PFSK-1 (cell line): Measurements from ENCODE around the gene CELF4.

Source experiments
- FOXP2 ChIP-seq: optimal IDR thresholded peaks from 2 replicates; pipeline ENCODE3; 2011; ENCODE audit warnings: borderline replicate concordance, control low read depth, inconsistent platforms; ENCODE audit not compliant: insufficient read depth; ENCODE audit errors: extremely low read length, extremely low read depth
- POLR2AphosphoS5 ChIP-seq: IDR thresholded peaks from 2 replicates; pipeline ENCODE4 v1.6.1; 2012; ENCODE audit warnings: low read depth, mild to moderate bottlenecking, control low read depth, low read length, moderate library complexity
- SIN3A ChIP-seq: IDR thresholded peaks from 2 replicates; pipeline ENCODE4 v1.6.1; 2012; ENCODE audit warnings: mild to moderate bottlenecking, low read length, moderate library complexity, borderline replicate concordance; ENCODE audit not compliant: insufficient read depth
- TAF1 ChIP-seq: IDR thresholded peaks from 2 replicates; pipeline ENCODE4 v1.6.1; 2012; ENCODE audit warnings: low read length, control low read depth, borderline replicate concordance; ENCODE audit not compliant: insufficient read depth
- TF ChIP-seq, protein P1 (sequence below), 2 experiments: IDR thresholded peaks; 2 replicates each; pipeline versions ENCODE4 v1.6.1 to v1.8.0; 2011 to 2012; ENCODE audit warnings: low read depth in 2 of 2, low read length in 2 of 2, control low read depth in 1 of 2, inconsistent platforms in 1 of 2, mild to moderate bottlenecking in 1 of 2, moderate library complexity in 1 of 2; ENCODE audit not compliant: insufficient read depth in 1 of 2

Gene CELF4

DNA sequence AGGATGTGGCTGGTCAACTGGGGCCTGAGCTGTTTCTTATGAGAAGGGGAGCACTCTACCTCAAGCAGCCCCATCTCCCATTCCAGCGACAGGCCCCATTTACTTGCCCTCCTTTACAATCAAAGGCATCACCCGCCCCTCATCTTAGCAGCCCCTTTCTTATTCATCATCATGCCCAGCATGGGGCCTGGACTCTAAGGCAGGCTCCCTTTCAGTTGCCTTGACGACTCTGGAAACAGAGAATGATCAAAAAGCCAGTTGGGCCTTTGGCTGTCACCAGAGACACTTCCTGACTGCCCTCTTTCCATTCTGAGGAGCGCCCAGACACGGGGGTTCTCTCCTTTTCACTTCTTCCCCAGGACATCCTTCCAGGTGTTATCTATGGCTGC, 11.2 kb downstream of the CELF4 start:
- TF ChIP-seq, protein P1, sequence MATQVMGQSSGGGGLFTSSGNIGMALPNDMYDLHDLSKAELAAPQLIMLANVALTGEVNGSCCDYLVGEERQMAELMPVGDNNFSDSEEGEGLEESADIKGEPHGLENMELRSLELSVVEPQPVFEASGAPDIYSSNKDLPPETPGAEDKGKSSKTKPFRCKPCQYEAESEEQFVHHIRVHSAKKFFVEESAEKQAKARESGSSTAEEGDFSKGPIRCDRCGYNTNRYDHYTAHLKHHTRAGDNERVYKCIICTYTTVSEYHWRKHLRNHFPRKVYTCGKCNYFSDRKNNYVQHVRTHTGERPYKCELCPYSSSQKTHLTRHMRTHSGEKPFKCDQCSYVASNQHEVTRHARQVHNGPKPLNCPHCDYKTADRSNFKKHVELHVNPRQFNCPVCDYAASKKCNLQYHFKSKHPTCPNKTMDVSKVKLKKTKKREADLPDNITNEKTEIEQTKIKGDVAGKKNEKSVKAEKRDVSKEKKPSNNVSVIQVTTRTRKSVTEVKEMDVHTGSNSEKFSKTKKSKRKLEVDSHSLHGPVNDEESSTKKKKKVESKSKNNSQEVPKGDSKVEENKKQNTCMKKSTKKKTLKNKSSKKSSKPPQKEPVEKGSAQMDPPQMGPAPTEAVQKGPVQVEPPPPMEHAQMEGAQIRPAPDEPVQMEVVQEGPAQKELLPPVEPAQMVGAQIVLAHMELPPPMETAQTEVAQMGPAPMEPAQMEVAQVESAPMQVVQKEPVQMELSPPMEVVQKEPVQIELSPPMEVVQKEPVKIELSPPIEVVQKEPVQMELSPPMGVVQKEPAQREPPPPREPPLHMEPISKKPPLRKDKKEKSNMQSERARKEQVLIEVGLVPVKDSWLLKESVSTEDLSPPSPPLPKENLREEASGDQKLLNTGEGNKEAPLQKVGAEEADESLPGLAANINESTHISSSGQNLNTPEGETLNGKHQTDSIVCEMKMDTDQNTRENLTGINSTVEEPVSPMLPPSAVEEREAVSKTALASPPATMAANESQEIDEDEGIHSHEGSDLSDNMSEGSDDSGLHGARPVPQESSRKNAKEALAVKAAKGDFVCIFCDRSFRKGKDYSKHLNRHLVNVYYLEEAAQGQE (IDR thresholded peaks at IDR 0.05; ENCODE audit: insufficient read depth in 1 of 2, low read depth in 2 of 2, low read length in 2 of 2) = no peak
- TF ChIP-seq SIN3A (no peak), POLR2AphosphoS5 (no peak), FOXP2 (no peak), TAF1 (no peak)

DNA sequence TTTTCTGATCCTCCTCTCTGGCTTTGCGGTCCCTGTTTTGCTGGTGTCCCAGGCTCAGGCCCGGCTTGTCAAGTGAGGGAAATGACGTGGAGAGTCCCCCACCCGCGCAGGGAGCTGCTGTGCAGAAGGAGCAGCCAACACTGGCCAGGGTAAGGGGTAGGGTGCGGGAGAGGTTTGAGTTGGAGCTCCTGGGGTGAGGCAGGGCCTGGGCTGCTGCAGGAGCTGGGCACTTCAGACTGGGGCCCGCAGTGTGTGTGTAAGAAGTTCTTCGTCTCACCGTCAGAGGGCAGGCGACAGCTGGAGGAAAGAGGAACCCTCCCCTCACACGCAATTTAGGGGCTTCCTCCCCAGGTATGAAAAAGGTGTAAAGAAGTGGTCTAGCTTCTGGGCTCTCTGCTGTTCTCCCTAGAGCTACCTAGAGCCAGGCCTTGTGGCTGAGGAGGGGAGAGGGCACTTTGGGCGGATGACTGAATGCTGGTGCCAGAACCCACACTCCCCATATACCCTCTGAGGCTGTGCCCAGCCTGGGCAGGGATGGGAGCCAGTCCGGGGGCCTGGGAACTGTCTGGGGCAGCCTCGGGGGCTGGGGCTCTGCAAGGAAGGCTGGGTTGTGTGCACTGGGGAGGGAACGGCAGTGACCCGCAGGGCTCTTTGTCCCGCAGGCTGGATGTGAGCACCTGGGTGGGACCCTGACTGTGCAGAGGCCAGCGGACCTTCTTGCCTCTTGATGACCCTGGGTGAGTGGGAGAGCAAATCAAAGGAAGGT, 11.8 kb downstream of the CELF4 start:
- TF ChIP-seq POLR2AphosphoS5 = no peak

DNA sequence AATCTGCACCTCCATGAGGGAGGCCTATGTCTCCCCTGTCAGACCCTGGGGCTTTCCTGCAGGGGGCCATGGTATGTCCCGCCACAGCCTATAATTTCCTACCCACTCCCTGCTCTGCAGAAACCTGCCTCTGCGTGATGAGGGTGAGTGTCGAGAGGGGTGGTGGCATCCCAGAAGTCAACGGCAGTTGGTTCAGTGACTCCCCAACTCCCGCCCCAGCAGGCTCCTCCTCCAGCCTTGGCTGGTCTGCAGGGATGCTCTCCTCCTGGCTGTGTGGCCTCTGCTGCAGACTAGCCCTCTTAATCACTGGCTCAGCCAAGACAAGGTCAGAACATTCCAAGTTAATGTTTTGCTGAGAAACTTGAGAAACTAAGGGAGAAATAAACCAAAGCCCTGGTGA, 13.3 kb downstream of the CELF4 start:
- no peak for TF ChIP-seq TAF1
- no peak for TF ChIP-seq SIN3A
- no peak for TF ChIP-seq FOXP2

DNA sequence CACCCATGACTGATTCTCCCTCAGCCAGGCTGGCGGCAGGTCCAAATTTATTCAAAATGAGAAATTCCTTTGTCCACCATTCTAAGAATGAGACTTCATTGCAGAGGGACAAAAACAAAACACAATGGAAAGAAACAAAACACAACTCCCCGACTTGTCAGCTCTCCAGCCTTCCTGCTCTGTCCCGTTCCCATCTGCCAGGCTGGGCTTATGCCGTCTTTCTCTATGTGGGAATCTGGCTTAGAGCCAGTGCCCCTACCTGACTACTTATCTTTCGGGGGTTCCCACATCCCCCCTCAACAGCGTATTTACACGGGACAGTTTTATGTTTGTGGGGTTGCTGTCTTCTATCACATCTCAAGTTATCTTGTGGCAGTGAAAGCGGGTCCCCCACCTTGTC, 13.8 kb downstream of the CELF4 start:
- TF ChIP-seq TAF1 (no peak), FOXP2 (no peak), POLR2AphosphoS5 (no peak), SIN3A (no peak)
- TF ChIP-seq, protein P1 (IDR thresholded peaks at IDR 0.05; ENCODE audit: insufficient read depth in 1 of 2, low read depth in 2 of 2, low read length in 2 of 2) = no peak

DNA sequence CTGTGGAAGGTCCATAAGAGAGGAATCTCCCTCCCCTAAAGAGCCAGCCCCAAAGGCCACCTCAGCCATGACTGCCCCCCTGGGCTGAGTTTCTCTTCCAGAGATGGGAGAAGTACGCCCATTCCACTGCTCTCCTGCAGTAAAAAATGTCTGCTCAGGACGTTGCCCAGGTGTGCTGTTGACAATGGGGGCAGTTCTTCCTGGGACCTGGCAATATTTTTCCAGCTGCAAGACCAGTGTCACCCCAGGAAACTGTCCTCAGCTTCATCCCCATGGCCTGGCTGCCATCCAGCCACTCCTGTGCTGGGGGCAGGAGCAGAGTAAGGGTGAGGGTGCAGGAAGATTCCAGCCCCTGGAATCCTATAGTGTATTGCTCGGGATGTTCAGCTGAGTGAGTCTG, 14.3 kb downstream of the CELF4 start:
- TF ChIP-seq SIN3A = no peak
- no peak for TF ChIP-seq POLR2AphosphoS5
- no peak for TF ChIP-seq FOXP2
- TF ChIP-seq, protein P1 (IDR thresholded peaks at IDR 0.05; ENCODE audit: insufficient read depth in 1 of 2, low read depth in 2 of 2, low read length in 2 of 2) = no peak
- TF ChIP-seq TAF1 = no peak

DNA sequence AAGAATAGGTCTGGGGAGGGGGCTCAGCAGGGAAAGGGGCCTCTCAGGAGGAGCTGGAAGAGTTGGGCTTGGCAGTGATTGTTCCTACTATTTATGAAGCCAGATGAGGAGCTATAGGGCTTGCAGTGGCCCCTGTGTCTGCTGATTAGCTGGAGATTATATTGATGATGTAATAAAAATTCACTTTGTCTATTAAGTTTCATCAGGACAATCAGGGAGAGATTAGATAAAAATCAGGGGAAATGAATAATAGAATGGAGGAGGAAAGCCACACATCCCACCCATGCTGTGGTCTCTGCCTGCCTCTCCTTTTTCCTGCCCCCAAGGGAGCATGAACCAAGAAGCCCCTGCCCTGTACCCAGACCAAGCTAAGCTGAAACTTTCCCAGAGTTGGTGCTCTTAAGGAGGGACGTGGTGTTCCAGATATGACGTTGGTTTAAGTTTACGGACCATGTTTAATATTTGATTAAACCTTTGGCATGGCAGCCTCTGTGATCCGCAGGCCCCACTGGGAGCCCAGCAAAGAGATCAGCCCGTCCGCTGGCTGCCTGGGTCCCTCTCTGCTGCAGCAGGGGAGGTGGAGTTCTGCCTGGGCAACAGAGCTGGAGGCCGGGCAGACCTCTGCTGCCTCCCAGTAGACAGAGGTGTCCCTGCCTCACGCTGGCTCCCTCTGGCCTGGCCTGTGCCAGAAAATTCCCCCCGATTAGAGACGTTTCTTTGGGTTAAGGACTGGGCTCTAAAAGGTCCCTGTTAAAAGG, 15.3 kb downstream of the CELF4 start:
- TF ChIP-seq, protein P1 (IDR thresholded peaks at IDR 0.05; ENCODE audit: insufficient read depth in 1 of 2, low read depth in 2 of 2, low read length in 2 of 2) = no peak
- TF ChIP-seq SIN3A (no peak), FOXP2 (no peak), TAF1 (no peak), POLR2AphosphoS5 (no peak)
